CD4-positive, alpha-beta T cell treated with Interleukin-17A for 1 hour (primary cell): ENCODE data around the gene TEPSIN.

Experiments used
- DNase-seq: peaks from one replicate; pipeline ENCODE4 v3.0.0-alpha.2; 2020

TEPSIN gene

GRCh38 chr17:81249223-81250040 is 10.6 kb upstream of the TEPSIN start:
- DNase-seq: no peak

GRCh38 chr17:81248649-81249048 is 9.8 kb upstream of the TEPSIN start:
- no peak for DNase-seq

GRCh38 chr17:81247339-81247990 is 8.6 kb upstream of the TEPSIN start:
- no peak for DNase-seq

GRCh38 chr17:81246679-81247338 is 8.0 kb upstream of the TEPSIN start:
- DNase-seq: no peak

- no peak for DNase-seq
Observed at GRCh38 chr17:81246343-81246670, 7.5 kb upstream of the TEPSIN start.

- DNase-seq: no peak
Observed at GRCh38 chr17:81245665-81246342, 6.9 kb upstream of the TEPSIN start.

GRCh38 chr17:81245024-81245664 is 6.3 kb upstream of the TEPSIN start:
- DNase-seq: no peak

- no peak for DNase-seq
Observed at GRCh38 chr17:81244358-81245023, 5.6 kb upstream of the TEPSIN start.

GRCh38 chr17:81243333-81243664 is 4.4 kb upstream of the TEPSIN start:
- no peak for DNase-seq

- DNase-seq: no peak
Observed at GRCh38 chr17:81242421-81243332, 3.8 kb upstream of the TEPSIN start.

GRCh38 chr17:81241648-81242420 is 3.0 kb upstream of the TEPSIN start:
- DNase-seq: peak; percentile 62

GRCh38 chr17:81241203-81241602 is 2.3 kb upstream of the TEPSIN start:
- no peak for DNase-seq

- no peak for DNase-seq
Observed at GRCh38 chr17:81240761-81241160, 1.9 kb upstream of the TEPSIN start.

- peak; percentile 48 for DNase-seq
Observed at GRCh38 chr17:81239714-81240555, 1.1 kb upstream of the TEPSIN start.

- no peak for DNase-seq
Observed at GRCh38 chr17:81238490-81238814, 403 bp downstream of the TEPSIN start.

- DNase-seq: no peak
Observed at GRCh38 chr17:81237591-81238489, 1.0 kb downstream of the TEPSIN start.

GRCh38 chr17:81236784-81237183 is 2.1 kb downstream of the TEPSIN start:
- no peak for DNase-seq
